Fibroblast of lung (primary cell): ENCODE results near the gene AFF2. TPM values are rescaled to one million over a fixed set of nuclear protein-coding genes. Genes with fewer than 3 reads are reported as not detected.

Experiments
- DNase-seq, 2 donors: peaks; one replicate each; pipeline versions ENCODE4 v3.0.0 to v3.0.0-alpha.2; 2010; ENCODE audit warnings: low read depth in 2 of 2
- H2AFZ ChIP-seq: 2 replicates; pipeline ENCODE4 v1.5.1; 2012; ENCODE audit warnings: low read length, control low read depth, inconsistent platforms
- H3K27ac ChIP-seq: 2 replicates; pipeline ENCODE4 v1.5.1; 2011; ENCODE audit warnings: low read length, control low read depth; ENCODE audit not compliant: insufficient read depth
- H3K27me3 ChIP-seq: 2 replicates; pipeline ENCODE4 v1.5.1; 2011; ENCODE audit warnings: mild to moderate bottlenecking, low read length; ENCODE audit not compliant: control insufficient read depth, insufficient read depth
- H3K36me3 ChIP-seq: 2 replicates; pipeline ENCODE4 v1.5.1; 2011; ENCODE audit warnings: low read length; ENCODE audit not compliant: control insufficient read depth, insufficient read depth
- H3K4me1 ChIP-seq: 2 replicates; pipeline ENCODE4 v1.5.1; 2011; ENCODE audit warnings: low read length; ENCODE audit not compliant: control insufficient read depth, insufficient read depth; ENCODE audit errors: extremely low read depth
- H3K4me2 ChIP-seq: 2 replicates; pipeline ENCODE4 v1.5.1; 2011; ENCODE audit warnings: low read length, control low read depth; ENCODE audit not compliant: insufficient read depth; ENCODE audit errors: extremely low read depth
- H3K4me3 ChIP-seq, 4 experiments: fragments of 200-600 bp in 1 of 4; sonication (generic) in 1 of 4; replicated peaks in 1 of 4; 2 replicates each; pipeline ENCODE4 v1.5.1; 2011 to 2016; ENCODE audit warnings: low read length in 4 of 4, low read depth in 3 of 4, mild to moderate bottlenecking in 3 of 4, control low read depth in 2 of 4, inconsistent platforms in 1 of 4, mixed read lengths in 1 of 4; ENCODE audit not compliant: insufficient read depth in 1 of 4; ENCODE audit errors: control extremely low read depth in 1 of 4
- H3K79me2 ChIP-seq: 2 replicates; pipeline ENCODE4 v1.5.1; 2012; ENCODE audit warnings: mild to moderate bottlenecking, low read length, inconsistent platforms; ENCODE audit not compliant: control insufficient read depth, insufficient read depth
- H3K9ac ChIP-seq: 2 replicates; pipeline ENCODE4 v1.5.1; 2011; ENCODE audit warnings: mild to moderate bottlenecking, low read length, control low read depth; ENCODE audit not compliant: insufficient read depth
- H3K9me3 ChIP-seq: 2 replicates; pipeline ENCODE4 v1.5.1; 2012; ENCODE audit warnings: low read depth, low read length; ENCODE audit not compliant: control insufficient read depth, insufficient read depth
- H4K20me1 ChIP-seq: 2 replicates; pipeline ENCODE4 v1.5.1; 2011; ENCODE audit warnings: low read length; ENCODE audit not compliant: control insufficient read depth, insufficient read depth; ENCODE audit errors: extremely low read depth
- EZH2 ChIP-seq: IDR thresholded peaks from 2 replicates; pipeline ENCODE4 v1.5.1; 2012; ENCODE audit warnings: low read length, control low read depth, mild to moderate bottlenecking; ENCODE audit errors: missing control alignments
- polyA plus RNA-seq, 2 donors: library from polyadenylated mRNA; depleted of rRNA in 1 of 2; stranded (reverse) in 1 of 2; unstranded in 1 of 2; fragments of >200 nt; gene quantifications; 2 replicates each; pipeline ENCODE4 v1.2.1, GENCODE V29; 2011 to 2012; ENCODE audit warnings: missing spikeins in 1 of 2
- total RNA-seq: library from RNA; depleted of rRNA; stranded (reverse); fragments of >200 nt; gene quantifications from 2 replicates; pipeline ENCODE4 v1.2.1, GENCODE V29; 2014
- TF ChIP-seq, protein P1 (sequence below), 2 donors: IDR thresholded peaks in 1 of 2; conservative IDR thresholded peaks in 1 of 2; 1 replicate in 1 of 2; 2 replicates in 1 of 2; pipeline ENCODE4 v1.5.1; 2011 to 2012; ENCODE audit warnings: low read length in 2 of 2, control low read depth in 1 of 2, inconsistent platforms in 1 of 2, low read depth in 1 of 2, mild to moderate bottlenecking in 1 of 2

Gene AFF2
- total and polyA plus RNA-seq, 2 donors (not counting 1 experiment from before 2014, with no cell fraction given), result under 0.01 to 0.05 TPM

DNA sequence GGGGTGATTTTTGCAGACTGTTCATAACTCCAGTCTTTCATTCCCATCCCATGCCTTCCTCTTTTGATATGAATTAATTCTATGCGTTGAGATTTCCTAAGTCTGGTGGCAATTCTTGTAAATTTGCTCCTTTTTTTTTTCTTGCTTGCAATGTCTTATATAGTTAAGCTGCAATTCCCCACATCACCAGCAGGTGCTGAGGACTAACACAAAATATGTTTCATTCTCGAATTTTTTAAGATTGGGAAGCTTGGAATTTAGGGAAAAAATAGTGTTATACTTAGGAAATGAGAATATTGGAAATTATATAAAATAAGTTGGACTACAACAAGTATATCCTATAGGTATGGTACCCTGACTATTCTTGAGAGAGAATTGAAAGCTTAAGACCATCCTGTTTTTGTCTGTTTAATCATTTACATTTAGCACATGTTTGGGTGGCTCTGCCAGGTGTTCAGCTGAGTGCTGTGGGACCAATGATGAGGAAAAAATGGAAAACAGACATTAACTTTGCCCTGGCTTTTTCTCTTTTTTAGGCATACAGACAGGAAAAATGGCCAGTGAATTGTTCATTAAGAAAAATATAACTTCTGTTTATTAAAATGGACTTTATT is 30.2 kb downstream of the AFF2 start:
- Histone ChIP-seq H3K4me2 (no peak overlapping the region), H3K4me1 (no peaks in the 10 kb centered on the region), H3K9me3 (no peaks in the 10 kb centered on the region), H3K27ac (no peak overlapping the region), H3K36me3 (no peaks in the 10 kb centered on the region), H3K4me3 (no peak overlapping the region), H3K79me2 (no peaks in the 10 kb centered on the region), H2AFZ (no peak overlapping the region), H4K20me1 (no peaks in the 10 kb centered on the region), H3K9ac (no peak overlapping the region), H3K27me3 (no peaks in the 10 kb centered on the region)
- no peak for TF ChIP-seq EZH2
- TF ChIP-seq, protein P1, sequence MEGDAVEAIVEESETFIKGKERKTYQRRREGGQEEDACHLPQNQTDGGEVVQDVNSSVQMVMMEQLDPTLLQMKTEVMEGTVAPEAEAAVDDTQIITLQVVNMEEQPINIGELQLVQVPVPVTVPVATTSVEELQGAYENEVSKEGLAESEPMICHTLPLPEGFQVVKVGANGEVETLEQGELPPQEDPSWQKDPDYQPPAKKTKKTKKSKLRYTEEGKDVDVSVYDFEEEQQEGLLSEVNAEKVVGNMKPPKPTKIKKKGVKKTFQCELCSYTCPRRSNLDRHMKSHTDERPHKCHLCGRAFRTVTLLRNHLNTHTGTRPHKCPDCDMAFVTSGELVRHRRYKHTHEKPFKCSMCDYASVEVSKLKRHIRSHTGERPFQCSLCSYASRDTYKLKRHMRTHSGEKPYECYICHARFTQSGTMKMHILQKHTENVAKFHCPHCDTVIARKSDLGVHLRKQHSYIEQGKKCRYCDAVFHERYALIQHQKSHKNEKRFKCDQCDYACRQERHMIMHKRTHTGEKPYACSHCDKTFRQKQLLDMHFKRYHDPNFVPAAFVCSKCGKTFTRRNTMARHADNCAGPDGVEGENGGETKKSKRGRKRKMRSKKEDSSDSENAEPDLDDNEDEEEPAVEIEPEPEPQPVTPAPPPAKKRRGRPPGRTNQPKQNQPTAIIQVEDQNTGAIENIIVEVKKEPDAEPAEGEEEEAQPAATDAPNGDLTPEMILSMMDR (conservative IDR thresholded peaks at IDR 0.05 in 1 of 2, IDR thresholded peaks at IDR 0.05 in 1 of 2; ENCODE audit: low read depth in 1 of 2, low read length in 2 of 2), result peak; percentile 44 to 61
- DNase-seq, result peak; percentile 19 to 43

DNA sequence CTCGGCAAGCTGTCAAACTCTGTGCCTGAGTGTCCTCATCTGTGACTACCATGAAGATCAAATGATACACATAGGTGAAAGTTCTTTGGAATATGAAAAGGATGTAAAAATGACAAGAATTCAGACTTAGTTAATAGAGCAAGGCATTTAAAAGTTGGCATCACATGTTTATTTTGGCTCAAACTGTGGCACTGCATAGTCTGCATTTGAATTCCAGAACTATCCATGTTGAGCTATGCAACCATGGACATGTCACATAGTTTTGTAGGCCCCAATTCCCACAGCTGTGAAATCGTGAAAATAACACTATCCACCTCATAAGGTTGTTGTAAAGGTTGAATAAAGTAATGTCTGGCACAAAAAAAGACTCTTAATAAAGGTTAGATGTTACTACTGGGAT is 33.9 kb downstream of the AFF2 start:
- Histone ChIP-seq H3K27ac (no peak overlapping the region), H3K4me2 (no peak overlapping the region), H3K36me3 (no peaks in the 10 kb centered on the region), H3K4me3 (no peak overlapping the region), H3K27me3 (no peaks in the 10 kb centered on the region), H3K4me1 (no peaks in the 10 kb centered on the region), H2AFZ (no peak overlapping the region), H4K20me1 (no peaks in the 10 kb centered on the region), H3K9ac (no peak overlapping the region), H3K79me2 (no peaks in the 10 kb centered on the region), H3K9me3 (no peaks in the 10 kb centered on the region)
- TF ChIP-seq, protein P1 (conservative IDR thresholded peaks at IDR 0.05 in 1 of 2, IDR thresholded peaks at IDR 0.05 in 1 of 2; ENCODE audit: low read depth in 1 of 2, low read length in 2 of 2), result no peak
- TF ChIP-seq EZH2, result no peak
- DNase-seq, result peak in 1 of 2 donors; percentile 21

DNA sequence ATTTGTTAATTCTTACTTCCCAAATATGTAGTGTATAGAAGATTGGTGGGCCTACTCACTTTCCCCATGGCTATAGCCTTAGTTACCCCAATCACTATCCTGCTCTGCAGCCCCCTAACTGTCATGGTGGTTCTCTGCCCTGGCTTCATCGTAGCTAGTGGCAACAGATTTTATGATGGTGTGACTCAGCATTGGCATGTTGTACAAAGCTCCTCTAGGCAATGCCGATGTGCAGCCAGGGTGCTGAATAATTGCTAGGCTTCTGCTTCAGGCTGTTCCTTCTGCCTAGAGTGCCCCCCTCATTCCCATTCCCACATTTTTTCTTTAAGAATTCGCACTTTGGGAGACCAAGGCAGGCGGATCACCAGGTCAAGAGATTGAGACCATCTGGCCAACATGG is 35.2 kb downstream of the AFF2 start:
- Histone ChIP-seq H3K4me1 (no peaks in the 10 kb centered on the region), H3K79me2 (no peaks in the 10 kb centered on the region), H3K4me2 (no peak overlapping the region), H4K20me1 (no peaks in the 10 kb centered on the region), H3K9me3 (no peaks in the 10 kb centered on the region), H3K4me3 (no peak overlapping the region), H3K27ac (no peak overlapping the region), H2AFZ (no peak overlapping the region), H3K27me3 (no peaks in the 10 kb centered on the region), H3K36me3 (no peaks in the 10 kb centered on the region), H3K9ac (no peak overlapping the region)
- TF ChIP-seq, protein P1 (conservative IDR thresholded peaks at IDR 0.05 in 1 of 2, IDR thresholded peaks at IDR 0.05 in 1 of 2; ENCODE audit: low read depth in 1 of 2, low read length in 2 of 2), result no peak
- no peak for TF ChIP-seq EZH2
- DNase-seq, result peak in 1 of 2 donors; percentile 19
